GM12874 (cell line): ENCODE data around the gene SLF1.

Experiments
- CTCF ChIP-seq: IDR thresholded peaks from 2 replicates; pipeline ENCODE4 v1.5.1; 2011; ENCODE audit warnings: low read depth, mild to moderate bottlenecking, control low read depth, low read length, moderate library complexity; ENCODE audit not compliant: insufficient read depth

The SLF1 gene

GRCh38 chr5:94711785-94712184 lies 93.3 kb downstream of the SLF1 start:
- no peak for TF ChIP-seq CTCF

DNA sequence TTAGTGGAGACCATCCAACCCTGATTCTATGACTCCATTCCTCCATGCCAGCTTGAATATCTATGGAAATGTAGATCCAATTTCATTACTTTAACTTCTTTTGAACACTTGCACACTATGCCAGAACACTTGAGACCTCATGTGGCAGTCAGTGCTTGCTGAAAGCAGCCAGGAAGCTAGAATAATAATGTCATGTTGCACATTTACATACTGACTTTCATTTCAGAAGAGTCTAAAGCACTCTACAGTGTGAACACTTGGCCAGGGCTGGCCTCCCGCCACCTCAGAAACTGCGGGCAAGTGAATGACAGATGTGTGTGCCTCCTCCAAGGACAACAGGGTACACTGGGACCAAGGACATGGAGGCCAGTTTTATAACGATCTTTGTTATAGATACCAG lies 97.3 kb downstream of the SLF1 start:
- no peak for TF ChIP-seq CTCF

DNA sequence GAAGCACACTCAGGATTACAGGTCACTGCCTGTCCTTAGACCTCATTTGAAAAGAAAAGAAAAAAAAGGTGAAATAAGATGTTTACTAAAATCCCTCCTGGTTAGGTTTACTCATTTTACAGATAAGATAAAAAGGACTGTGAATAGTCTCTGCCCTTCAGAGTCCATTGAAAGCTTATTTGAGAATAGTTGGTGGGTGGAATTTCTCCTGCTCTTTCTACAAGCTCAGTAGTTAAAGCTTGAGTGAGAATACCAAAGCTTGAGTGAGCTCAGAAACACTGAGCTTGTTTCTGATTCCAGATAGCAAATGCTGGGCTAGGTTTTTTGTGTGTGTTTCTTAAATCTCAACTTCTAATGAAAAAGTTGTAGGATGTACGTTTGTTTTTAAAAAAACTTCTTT lies 106.7 kb downstream of the SLF1 start:
- no peak for TF ChIP-seq CTCF

DNA sequence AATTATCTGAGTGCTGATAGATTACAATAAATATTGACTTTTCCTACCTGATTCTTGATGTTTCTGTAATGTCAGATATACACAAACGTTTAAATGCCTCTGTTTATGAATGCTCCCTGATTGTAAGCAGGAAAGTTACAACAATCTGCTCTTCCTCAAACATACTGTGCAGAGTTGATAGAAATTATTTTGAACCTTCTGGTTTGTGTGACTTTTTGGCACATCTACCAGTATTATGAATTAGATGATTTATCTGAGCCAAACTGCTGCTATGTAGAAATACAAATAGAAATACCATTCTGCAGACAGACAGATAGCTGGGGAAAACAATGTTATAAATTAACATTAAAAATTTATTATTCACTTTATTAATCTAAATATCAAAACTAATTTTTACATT lies 113.0 kb downstream of the SLF1 start:
- no peak for TF ChIP-seq CTCF

GRCh38 chr5:94736498-94736897 lies 118.0 kb downstream of the SLF1 start:
- TF ChIP-seq CTCF, result no peak

DNA sequence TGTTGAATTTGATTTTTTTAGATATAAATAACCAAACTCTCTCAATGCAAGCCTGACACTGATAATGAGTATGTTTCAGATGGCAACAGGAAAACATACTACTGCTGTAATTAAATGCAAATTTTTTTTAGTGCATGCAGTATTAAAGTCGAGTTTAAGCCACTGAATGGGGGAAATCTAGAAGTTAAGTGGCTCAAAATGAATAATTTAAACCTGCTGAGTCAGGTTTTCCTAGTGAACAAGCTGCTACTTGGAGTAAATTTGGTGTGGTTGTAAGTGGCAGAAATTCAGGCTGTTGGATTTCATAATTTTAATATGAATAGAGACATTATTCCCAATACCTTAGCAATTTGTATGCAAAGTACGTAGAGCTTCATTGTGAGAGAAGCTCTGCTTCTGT lies 121.8 kb downstream of the SLF1 start:
- no peak for TF ChIP-seq CTCF

- TF ChIP-seq CTCF, result no peak
These were observed 124.4 kb downstream of the SLF1 start for GRCh38 chr5:94742852-94743251.

- TF ChIP-seq CTCF, result no peak
These were observed 126.4 kb downstream of the SLF1 start for GRCh38 chr5:94744906-94745305.
